Colonic mucosa (tissue), 4 donors: ENCODE results near the gene CLDN19. TPM values are rescaled to one million over a fixed set of nuclear protein-coding genes. Genes with fewer than 3 reads are reported as not detected.

Source experiments
- DNase-seq: peaks from one replicate; pipeline ENCODE4 v3.0.0-alpha.2; 2020
- H3K27ac ChIP-seq: fragments of 200-600 bp; one replicate; pipeline ENCODE4 v1.8.0; 2021
- H3K27me3 ChIP-seq: fragments of 200-600 bp; one replicate; pipeline ENCODE4 v1.8.0; 2021
- H3K36me3 ChIP-seq: fragments of 200-600 bp; one replicate; pipeline ENCODE4 v1.8.0; 2021
- H3K4me1 ChIP-seq: fragments of 200-600 bp; one replicate; pipeline ENCODE4 v1.8.0; 2021; ENCODE audit warnings: mild to moderate bottlenecking
- H3K4me3 ChIP-seq: fragments of 200-600 bp; one replicate; pipeline ENCODE4 v1.8.0; 2021
- H3K9ac ChIP-seq, 2 donors: one replicate each; pipeline ENCODE4 v1.7.0; 2013; ENCODE audit warnings: control low read depth in 2 of 2, low read depth in 2 of 2, low read length in 2 of 2
- H3K9me3 ChIP-seq: fragments of 200-600 bp; one replicate; pipeline ENCODE4 v1.8.0; 2021
- intact Hi-C: fragments of 100-400 bp; cut with DNase I; formaldehyde crosslinking; loops from one replicate; pipeline ENCODE4 v1.14.1; 2022
- total RNA-seq, 2 donors: library from RNA; stranded (reverse); fragmentation: NEBNext Ultra II Directional in 1 of 2; extraction: Animal tissue kit (Norgen Biotek cat#: 25700) in 1 of 2; gene quantifications; one replicate each; pipeline ENCODE4 v1.2.1, GENCODE V29; 2021
- TF ChIP-seq, protein P1 (sequence below): fragments of 200-600 bp; IDR thresholded peaks from one replicate; pipeline ENCODE4 v1.8.0; 2022; ENCODE audit warnings: antibody characterized with exemption, mild to moderate bottlenecking
- donor health status: healthy.
- donor health status: DM: no; HTN: no; CAD: no.
- donor health status: DM: no; HTN: no; CAD: no.

CLDN19 gene
- total RNA-seq, 2 donors from 2014 or later = not detected

DNA sequence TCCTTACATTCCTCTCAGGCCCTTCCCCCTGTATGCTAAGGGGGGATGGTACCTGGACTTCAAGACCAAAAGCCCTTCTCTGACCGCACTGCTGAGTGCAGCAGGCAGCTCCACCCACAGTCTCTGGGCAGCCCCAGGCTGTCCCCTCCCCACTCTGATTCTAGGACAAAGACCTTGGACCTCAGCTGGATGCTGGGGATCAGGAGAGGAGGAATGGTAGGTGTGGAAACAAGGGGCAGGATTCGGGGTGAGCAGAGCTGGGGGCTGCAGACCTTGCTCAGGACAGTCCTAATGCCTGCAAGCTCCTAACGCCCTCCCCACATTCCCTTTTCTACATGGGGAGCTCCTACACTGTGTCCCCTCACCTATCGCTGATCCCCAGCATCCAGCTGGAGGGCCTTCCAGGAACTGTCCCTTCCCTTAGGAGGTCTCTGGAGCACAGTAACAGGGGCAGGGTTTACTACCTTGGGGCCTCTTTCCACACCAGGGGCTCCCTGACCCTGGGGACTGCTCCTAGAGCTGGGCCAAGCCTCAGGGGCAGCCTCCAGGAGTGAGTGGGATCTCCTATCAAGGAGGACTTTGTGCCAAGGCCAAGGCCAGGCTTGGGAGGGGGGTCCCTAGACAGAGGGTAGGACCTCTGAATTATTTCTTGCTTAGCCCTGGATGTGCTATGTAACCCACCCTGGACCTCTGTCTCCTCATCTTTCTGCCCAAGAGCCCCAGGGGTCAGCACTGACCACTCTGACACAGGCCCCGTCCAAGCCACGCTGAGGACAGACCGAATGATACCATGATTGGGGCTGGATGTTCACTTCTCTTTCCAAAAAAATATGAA is 5.6 kb downstream of the CLDN19 start:
- Histone ChIP-seq H3K9me3 (no peaks in the 10 kb centered on the region), H3K4me3 (no peak overlapping the region), H3K36me3 (no peaks in the 10 kb centered on the region), H3K27ac (no peak overlapping the region), H3K27me3 (no peaks in the 10 kb centered on the region), H3K9ac (no peak overlapping the region), H3K4me1 (no peaks in the 10 kb centered on the region)
- no peak for DNase-seq
- intact Hi-C loops = no loop called here
- TF ChIP-seq, protein P1, sequence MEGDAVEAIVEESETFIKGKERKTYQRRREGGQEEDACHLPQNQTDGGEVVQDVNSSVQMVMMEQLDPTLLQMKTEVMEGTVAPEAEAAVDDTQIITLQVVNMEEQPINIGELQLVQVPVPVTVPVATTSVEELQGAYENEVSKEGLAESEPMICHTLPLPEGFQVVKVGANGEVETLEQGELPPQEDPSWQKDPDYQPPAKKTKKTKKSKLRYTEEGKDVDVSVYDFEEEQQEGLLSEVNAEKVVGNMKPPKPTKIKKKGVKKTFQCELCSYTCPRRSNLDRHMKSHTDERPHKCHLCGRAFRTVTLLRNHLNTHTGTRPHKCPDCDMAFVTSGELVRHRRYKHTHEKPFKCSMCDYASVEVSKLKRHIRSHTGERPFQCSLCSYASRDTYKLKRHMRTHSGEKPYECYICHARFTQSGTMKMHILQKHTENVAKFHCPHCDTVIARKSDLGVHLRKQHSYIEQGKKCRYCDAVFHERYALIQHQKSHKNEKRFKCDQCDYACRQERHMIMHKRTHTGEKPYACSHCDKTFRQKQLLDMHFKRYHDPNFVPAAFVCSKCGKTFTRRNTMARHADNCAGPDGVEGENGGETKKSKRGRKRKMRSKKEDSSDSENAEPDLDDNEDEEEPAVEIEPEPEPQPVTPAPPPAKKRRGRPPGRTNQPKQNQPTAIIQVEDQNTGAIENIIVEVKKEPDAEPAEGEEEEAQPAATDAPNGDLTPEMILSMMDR = no peak

DNA sequence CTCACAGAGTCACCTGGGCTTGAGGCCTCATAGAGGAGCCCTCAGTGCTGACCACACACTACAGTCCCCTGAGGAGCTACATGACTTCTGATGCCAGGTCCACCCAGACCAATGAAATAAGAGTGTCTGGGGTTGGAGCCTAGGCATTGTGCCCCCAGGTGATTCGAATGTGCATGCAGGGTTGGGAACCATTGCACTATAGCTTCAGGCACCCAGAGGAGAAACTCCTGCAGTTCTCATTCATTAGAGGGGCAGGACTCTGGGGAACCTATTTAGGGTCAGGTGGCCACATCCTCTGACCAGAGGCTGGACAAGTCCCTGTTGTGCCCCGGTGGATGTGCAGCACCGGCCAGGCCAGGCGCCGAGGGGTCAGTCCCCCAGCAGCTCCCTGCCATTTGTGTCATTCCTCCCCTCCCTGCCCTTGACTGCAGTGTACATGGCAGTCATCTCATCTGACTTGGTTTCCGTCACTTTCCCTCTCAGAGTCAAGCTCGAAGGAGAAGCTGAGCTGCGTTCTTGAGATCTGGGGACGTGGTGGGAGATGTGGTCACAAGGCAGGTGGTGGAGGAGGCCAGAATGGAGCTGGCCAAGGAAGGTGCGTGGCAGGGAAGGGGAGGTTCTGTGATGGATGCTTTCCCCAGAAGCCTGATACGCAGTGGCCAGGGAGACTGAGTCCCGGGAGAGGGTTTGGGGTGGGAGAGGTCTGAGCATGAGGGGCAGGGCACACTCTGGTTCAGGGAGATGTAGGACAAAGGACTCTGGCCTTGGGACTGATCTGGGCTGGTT is 6.4 kb downstream of the CLDN19 start:
- DNase-seq = no peak

DNA sequence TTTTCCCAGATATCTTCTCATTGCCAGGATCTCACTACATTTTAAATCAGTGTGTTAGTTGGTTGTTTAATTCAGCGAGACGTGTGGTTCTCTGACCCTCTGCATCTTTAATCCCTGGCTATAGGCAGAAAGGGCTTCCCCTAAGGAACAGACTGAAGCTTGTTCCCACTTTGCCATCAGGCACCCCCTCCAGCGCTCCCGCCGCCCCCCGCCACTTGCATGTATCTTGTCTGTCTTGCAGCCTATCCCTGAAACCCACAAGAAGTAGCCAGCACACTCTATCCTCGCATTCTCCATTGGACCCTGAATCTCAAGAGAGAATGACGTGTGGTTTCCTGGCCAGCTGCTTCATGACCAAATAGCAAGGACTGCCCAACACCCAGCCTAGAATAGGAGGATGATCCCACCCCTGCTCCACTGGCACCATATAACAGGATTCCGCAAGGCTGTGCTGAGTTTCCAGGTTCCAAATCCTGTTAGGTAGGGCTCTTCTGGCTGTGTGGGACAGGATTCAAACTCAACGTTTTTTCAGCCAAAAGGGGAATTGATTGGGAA is 7.8 kb downstream of the CLDN19 start:
- Histone ChIP-seq H3K36me3 (no peaks in the 10 kb centered on the region), H3K9ac (no peak overlapping the region), H3K4me3 (no peak overlapping the region), H3K4me1 (no peaks in the 10 kb centered on the region), H3K9me3 (no peaks in the 10 kb centered on the region), H3K27ac (no peak overlapping the region), H3K27me3 (no peaks in the 10 kb centered on the region)
- no peak for DNase-seq
- intact Hi-C loops = no loop called here
- TF ChIP-seq, protein P1 = no peak

More for the DNA sequence above, 6.4 kb downstream of the CLDN19 start:
- no peak overlapping the region for H3K4me3 ChIP-seq
- TF ChIP-seq, protein P1 = no peak
- no peak overlapping the region for H3K27ac ChIP-seq
- intact Hi-C loops = no loop called here
- H3K4me1 ChIP-seq = no peaks in the 10 kb centered on the region
- no peaks in the 10 kb centered on the region for H3K36me3 ChIP-seq
- H3K9me3 ChIP-seq = no peaks in the 10 kb centered on the region
- no peaks in the 10 kb centered on the region for H3K27me3 ChIP-seq
- H3K9ac ChIP-seq = no peak overlapping the region

DNA sequence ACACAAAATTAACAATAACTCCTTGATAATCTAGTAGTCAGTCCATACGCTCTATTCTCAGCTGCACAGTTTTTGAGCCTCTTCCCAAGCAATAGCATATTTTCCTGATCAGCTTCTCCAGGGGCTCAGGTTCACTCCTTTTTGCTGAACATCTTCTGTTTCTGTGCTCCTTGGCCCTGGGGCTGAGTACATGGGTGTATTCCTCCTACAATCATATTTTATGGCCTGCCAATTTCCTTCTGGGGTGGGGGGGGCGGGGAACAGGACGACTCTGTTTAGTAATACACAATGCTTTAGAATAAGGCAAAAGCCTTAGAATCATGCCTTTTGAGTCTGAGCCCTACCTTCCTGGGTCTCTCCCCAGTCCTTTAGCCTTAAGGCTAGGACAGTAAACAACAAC is 8.5 kb downstream of the CLDN19 start:
- Histone ChIP-seq H3K9me3 (no peaks in the 10 kb centered on the region), H3K9ac (no peak overlapping the region), H3K36me3 (no peaks in the 10 kb centered on the region), H3K27me3 (no peaks in the 10 kb centered on the region), H3K4me3 (no peak overlapping the region), H3K4me1 (no peaks in the 10 kb centered on the region), H3K27ac (no peak overlapping the region)
- intact Hi-C loops = no loop called here
- DNase-seq = peak; percentile 42
- TF ChIP-seq, protein P1 = no peak

DNA sequence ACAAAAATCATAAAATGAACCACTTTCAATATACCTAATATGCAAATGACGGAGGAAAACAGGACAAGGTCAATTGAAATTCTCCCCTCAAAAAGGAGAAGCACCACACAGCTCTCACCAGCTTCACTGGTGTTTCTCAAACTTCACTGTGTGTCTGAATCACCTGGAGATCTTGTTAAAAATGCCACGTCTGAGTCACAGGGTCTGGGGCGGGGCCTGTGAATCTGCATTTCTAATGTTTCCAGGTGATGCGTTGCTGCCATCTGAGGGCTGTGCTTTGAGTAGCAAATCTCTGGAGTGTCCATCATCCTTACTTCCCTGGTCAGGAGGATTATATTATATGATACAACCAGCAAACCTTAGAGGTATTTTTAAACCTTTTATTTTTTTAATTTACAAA is 9.0 kb downstream of the CLDN19 start:
- Histone ChIP-seq H3K9me3 (no peaks in the 10 kb centered on the region), H3K4me3 (no peak overlapping the region), H3K4me1 (no peaks in the 10 kb centered on the region), H3K27me3 (no peaks in the 10 kb centered on the region), H3K27ac (no peak overlapping the region), H3K9ac (no peak overlapping the region), H3K36me3 (no peaks in the 10 kb centered on the region)
- TF ChIP-seq, protein P1 = no peak
- intact Hi-C loops = no loop called here
- peak; percentile 65 for DNase-seq
